HG03378 (cell line): ENCODE measurements around the gene CROT.
"Not testable (repeated sequence)": the region's sequence is repeated elsewhere in the genome, so short reads cannot be mapped to it uniquely, and the experiment has no call there.

Experiments used
- ATAC-seq: cut with Tn5 transposase; IDR thresholded peaks from one replicate; pipeline ENCODE4 v1.9.1; 2021; ENCODE audit warnings: mild to moderate bottlenecking, moderate library complexity; ENCODE audit not compliant: unreplicated experiment

The CROT gene, protein sequence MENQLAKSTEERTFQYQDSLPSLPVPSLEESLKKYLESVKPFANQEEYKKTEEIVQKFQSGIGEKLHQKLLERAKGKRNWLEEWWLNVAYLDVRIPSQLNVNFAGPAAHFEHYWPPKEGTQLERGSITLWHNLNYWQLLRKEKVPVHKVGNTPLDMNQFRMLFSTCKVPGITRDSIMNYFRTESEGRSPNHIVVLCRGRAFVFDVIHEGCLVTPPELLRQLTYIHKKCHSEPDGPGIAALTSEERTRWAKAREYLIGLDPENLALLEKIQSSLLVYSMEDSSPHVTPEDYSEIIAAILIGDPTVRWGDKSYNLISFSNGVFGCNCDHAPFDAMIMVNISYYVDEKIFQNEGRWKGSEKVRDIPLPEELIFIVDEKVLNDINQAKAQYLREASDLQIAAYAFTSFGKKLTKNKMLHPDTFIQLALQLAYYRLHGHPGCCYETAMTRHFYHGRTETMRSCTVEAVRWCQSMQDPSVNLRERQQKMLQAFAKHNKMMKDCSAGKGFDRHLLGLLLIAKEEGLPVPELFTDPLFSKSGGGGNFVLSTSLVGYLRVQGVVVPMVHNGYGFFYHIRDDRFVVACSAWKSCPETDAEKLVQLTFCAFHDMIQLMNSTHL

DNA sequence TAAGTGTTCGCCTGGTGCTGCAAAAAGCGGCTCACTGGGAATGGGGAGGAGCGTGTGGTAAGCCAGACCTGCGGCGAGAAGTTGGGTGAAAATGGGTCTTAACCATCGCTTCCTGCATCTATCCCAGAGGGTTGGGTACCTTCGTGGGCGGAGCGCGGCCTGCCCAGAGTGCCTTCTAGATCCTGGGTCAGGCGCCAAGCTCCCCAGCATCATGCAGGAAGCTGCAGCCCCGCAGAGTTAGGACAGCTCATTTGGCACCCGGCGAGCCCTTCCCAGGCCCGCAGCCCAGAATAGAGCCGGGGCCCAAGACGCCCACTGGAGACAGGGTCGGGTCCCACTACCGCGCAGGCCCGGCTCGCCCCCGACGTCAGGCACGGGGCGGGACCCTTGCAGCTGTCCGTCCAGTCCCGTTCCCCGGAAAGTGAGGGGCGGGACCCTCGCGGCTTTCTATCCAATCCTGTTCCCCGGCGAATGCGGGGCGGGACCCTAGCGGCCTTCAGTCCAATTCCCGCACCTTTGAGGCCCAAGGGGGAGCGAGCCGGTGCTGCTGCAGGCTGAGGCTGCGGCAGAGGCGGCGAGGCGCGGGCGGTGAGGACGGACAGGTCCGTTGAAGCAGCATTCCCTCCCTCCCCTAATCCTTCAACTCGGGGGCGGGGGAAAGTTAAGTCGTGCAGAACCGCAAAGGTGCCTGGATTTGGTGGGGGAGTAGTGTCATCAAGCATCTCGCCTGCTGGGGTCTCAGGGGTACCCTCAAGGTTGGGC, at the start of gene CROT:
TSS of gene CROT (plus strand) at position 499 of the 762 bp plus-strand sequence. CDS start 3,405 bp downstream, outside the sequence.
- ATAC-seq, result peak; percentile 95

GRCh38 chr7:87300756-87301155, 44.7 kb upstream of the CROT start:
- ATAC-seq, result no peak

DNA sequence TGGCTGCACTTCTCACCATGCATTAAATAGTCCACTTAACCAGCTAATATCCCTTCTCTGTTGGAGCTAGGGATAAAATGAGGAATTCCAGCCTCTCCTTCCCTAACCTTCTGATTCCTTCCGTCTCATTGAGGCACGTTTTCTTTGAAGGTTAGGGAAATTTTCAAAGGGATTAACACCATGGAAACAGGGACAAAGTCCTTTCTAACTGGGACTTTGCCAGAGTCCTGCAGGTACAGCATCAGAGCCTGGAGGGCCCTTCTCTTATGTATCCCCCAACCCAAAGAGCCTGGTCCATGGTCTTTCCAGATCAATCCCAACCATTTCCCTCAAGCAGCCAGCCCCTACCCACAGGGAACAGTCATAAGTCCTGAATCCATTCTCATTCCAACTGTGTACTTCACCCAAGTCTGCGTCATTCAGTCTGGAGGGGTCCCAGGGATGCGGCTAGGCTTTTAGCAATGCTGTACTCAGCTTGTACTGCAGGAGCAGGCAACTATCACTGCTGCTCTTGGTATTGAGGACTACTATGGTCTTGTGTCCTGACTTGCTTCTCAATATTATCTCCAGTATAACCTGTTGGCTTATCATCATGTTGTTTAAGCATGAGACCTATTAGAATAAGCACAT, 34.6 kb upstream of the CROT start:
- no peak for ATAC-seq

DNA sequence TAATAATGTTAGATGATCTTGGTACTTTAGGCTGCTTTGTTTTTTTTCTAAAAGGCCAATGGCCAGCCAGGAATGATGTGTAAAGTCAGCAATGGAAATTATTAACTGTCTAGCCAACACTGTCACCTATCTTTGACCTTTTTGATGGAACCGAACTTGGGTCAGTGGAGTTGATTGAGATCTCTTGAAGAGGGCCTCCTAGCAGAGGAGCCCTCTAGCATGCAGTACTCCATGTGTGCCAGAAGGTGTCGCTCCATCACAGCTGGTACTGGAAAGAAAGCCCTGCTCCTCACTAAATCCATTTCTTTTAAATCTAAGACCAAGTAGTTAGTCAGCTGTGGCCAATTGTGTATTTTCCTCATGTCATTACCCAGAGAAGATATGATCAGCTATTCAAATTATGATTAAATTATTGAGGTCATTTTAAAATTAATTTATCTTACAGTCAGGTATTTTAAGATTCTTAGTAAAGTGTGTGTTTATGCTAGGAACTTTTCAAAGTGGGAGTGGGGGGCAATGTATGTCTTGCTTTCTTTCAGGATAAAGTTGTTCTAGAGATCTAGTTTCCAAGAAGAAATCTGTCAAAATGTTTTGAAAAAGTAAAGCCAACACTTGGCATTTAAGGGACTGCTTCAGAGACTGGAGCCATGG, 33.1 kb upstream of the CROT start:
- peak; percentile 69 for ATAC-seq

- ATAC-seq, result peak; percentile 89
Observed at GRCh38 chr7:87316097-87316700, 29.3 kb upstream of the CROT start.

DNA sequence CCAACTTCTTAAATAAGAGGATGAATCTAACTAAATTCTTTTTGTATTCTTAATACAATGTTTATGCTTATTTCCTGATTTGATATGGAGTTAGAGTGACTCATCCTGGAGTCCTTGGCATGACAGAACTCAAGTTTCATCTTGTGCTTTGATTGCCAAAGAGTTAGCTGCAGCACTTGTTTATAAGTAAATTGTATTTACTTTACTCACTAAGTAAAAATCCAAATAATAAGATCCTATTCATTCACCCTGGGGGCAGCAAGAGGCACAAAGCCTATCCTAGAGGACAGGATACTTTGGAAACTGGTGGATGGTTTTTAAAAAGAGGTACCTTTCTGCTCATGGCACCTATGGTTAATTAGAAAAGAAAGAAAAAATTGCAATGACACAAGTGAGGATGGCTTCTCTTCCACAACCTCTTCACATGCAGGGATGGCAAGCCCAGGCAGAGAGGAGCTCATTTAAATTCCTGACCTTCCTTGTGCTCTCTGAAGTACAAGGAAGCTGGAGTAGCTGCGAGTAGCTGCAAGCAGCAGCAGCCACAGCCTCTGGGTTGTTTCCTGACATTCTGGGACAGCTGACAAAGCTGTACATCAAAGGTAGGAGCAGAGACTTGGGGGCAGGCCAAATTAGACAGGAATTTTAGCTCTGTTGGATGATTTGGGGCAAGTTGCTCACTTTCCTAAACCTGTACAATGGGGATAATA, 28.5 kb upstream of the CROT start:
- no peak for ATAC-seq

DNA sequence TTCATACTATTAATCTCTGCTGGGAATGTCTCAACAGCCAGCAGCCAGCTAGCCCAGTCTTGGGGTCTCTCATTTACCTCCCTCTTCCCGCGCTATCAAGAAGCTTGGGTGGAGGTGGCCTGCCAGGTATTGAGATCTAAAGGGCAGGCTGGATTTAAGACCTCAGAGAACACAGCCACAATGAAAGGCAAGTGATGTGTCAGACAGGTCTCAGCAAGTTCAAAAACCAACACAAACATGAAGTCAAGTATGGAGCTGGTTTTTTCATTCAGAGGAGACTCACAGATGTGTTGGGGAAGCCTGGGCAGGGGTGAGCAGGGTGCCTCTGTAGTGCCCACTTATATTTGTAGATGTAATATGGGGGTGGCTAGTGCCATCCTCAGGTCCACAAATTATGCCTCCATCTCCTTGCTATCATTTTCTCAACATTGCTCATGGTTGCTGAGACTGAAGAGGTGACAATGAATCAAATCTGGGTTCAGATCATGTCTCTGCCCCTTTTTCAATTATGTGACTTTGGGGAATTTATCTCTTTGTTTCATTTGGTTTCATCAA, 27.7 kb upstream of the CROT start:
- ATAC-seq, result no peak

DNA sequence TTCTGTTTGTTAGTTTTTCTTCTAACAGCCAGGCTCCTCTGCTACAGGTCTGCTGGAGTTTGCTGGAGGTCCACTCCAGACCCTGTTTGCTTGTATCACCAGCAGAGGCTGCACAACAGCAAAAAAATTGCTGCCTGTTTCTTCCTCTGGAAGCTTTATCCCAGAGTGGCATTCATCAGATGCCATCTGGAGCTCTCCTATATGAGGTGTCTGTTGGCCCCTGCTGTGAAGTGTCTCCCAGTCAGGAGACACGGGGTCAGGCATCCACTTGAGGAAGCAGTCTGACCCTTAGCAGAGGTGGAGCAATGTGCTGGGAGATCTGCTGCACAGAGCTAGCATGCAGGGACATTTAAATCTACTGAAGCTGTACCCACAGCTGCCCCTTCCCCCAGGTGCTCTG, 26.7 kb upstream of the CROT start:
- no peak for ATAC-seq

GRCh38 chr7:87319154-87319581, 26.3 kb upstream of the CROT start:
- ATAC-seq, result not testable (repeated sequence)

- no peak for ATAC-seq
Observed at GRCh38 chr7:87322912-87323311, 22.6 kb upstream of the CROT start.

DNA sequence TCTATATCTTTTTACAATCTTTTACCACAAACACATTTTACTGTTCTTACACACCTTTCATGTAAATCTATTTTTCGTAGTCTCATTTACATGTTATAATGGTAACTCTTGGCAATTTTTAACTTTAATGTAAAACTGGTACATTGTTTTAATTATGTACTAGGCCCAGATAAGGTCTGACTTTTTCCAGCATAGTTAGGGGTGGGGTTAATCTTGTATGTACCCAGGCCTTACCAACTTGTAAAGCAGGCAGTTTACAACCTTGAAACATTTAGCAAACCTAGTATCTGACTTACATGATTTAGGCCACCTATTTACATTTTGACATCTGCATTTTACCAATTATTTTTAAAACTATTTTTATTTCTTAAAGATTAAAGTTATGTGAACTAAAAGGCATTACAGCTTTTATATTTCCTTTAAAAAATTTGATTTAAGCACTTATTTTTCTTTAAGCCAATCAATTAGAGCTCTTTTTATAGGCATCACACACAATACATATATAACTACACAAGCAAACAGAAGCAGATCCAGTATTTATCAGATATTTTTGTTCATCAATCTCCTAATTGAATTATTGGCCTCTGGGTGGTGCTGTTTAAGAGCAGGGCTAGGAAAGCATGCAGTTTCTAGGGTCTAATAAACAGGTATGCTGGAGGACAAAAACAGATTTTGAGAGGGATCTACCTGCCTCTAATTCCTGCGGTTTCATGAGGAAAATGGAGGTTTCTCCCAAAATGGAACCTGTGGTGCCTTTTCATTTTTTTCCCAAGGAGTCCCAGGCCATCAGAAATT, 19.7 kb upstream of the CROT start:
- ATAC-seq, result no peak

- no peak for ATAC-seq
Observed at GRCh38 chr7:87328281-87328680, 17.2 kb upstream of the CROT start.

GRCh38 chr7:87330316-87330715, 15.1 kb upstream of the CROT start:
- no peak for ATAC-seq

GRCh38 chr7:87330942-87331341, 14.5 kb upstream of the CROT start:
- ATAC-seq, result no peak

DNA sequence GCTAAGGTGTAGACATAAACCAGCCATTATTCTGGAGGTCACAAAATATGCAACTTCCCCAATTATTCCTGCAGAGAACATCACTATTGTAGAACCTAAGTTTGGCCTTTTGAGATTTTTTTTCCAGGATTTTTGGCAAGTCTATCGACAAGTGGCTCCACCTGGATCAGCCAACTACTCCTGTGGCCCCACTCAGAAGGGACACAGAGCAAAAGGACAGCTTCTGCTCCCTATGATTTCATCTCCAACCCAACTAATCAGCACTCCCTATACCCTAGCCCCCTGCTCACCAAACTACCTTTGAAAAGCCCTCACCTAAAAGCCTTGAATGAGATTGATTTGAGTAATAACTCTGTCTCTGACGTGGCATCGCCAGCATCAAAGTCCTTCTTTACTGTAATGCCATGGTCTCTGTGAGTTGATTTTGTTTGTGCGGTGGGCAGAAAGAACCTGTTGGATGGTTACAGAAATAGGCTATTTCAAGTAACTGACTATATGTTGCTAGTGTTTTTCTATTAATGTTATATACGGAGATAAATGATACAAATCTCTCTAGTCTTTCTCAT, 13.7 kb upstream of the CROT start:
- ATAC-seq, result no peak

- no peak for ATAC-seq
Observed at GRCh38 chr7:87332321-87332720, 13.1 kb upstream of the CROT start.

DNA sequence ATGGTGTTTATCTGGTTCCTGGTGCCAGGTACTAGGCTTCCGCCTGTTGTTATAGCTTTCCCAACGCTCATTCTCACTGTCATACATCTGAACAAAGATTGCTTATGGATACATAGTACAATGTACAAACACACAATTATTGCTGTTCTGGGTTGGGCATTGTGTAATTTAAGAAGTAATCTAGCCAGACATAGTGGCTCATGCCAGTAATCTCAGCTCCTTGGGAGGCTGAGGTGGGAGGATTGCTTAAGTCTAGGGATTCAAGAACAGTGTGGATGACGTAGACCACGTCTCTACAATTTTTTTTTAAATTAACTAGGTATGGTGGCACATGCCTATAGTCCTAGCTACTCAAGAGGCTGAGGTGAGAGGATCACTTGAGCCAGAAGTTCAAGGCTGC, 9.3 kb upstream of the CROT start:
- ATAC-seq, result no peak

DNA sequence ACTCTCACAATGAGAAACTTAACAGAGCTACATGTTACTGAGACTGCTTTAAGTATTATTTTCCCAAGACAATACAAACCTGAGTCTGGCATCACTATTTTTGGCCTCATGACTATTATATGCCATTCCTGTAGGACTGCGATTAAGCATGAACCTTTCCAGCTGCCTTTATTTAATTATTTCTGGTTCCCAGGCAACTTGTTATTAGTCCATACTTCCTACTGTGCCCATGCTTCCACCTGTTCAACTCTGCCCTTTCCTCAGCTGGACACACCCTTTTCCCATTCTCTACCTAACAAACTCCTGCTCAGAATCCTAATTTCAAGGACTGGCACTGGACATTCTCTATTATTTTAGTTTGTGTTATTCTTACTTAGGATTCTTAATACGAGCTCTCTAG, 8.1 kb upstream of the CROT start:
- no peak for ATAC-seq
